ENCODE results near the gene TMEM125.

DNA sequence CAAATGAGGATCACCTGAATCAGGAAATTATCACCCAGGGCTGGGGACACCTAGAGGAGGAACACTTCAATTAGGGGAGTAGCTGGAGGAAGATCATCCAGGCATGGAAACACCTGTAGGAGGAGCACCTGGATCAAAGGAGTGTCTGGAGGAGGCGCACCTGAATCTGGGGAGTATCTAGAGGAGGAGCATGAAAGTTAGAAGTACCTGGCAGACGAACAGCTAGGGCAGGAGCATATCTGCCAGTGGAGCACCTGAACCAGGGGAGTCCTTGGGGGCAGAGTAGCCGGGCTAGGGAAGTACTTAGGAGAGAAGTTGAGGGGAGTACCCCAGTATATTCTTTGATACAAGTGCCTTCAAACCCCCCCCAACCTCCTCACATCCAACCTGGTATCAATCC is 14.3 kb downstream of the TMEM125 start:
- TF ChIP-seq, protein P1, sequence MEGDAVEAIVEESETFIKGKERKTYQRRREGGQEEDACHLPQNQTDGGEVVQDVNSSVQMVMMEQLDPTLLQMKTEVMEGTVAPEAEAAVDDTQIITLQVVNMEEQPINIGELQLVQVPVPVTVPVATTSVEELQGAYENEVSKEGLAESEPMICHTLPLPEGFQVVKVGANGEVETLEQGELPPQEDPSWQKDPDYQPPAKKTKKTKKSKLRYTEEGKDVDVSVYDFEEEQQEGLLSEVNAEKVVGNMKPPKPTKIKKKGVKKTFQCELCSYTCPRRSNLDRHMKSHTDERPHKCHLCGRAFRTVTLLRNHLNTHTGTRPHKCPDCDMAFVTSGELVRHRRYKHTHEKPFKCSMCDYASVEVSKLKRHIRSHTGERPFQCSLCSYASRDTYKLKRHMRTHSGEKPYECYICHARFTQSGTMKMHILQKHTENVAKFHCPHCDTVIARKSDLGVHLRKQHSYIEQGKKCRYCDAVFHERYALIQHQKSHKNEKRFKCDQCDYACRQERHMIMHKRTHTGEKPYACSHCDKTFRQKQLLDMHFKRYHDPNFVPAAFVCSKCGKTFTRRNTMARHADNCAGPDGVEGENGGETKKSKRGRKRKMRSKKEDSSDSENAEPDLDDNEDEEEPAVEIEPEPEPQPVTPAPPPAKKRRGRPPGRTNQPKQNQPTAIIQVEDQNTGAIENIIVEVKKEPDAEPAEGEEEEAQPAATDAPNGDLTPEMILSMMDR (IDR thresholded peaks at IDR 0.05): no peak
- no peak for TF ChIP-seq EP300 (IDR thresholded peaks at IDR 0.05)

All from tibial nerve (tissue), 4 donors.